Measurements from ENCODE around the gene IRGC. TPM values are rescaled to one million over a fixed set of nuclear protein-coding genes. Genes with fewer than 3 reads are reported as not detected.

Gene IRGC
- total RNA-seq, 1 donor from 2014 or later = not detected

GRCh38 chr19:43723588-43723987 lies 7.7 kb downstream of the IRGC start:
- DNase-seq (ENCODE audit: low read depth) = no peak

GRCh38 chr19:43724896-43725295 lies 9.0 kb downstream of the IRGC start:
- no peak for DNase-seq (ENCODE audit: low read depth)

GRCh38 chr19:43725468-43725867 lies 9.6 kb downstream of the IRGC start:
- DNase-seq (ENCODE audit: low read depth) = no peak

GRCh38 chr19:43726736-43727592 lies 11.1 kb downstream of the IRGC start:
- no peak for DNase-seq (ENCODE audit: low read depth)

GRCh38 chr19:43727593-43727853 lies 11.6 kb downstream of the IRGC start:
- no peak for DNase-seq (ENCODE audit: low read depth)

GRCh38 chr19:43729919-43730318 lies 14.0 kb downstream of the IRGC start:
- no peak for DNase-seq (ENCODE audit: low read depth)

GRCh38 chr19:43731346-43731745 lies 15.5 kb downstream of the IRGC start:
- DNase-seq (ENCODE audit: low read depth) = no peak

GRCh38 chr19:43731846-43732245 lies 16.0 kb downstream of the IRGC start:
- DNase-seq (ENCODE audit: low read depth) = no peak

GRCh38 chr19:43735013-43735412 lies 19.1 kb downstream of the IRGC start:
- DNase-seq (ENCODE audit: low read depth) = no peak

GRCh38 chr19:43735957-43736356 lies 20.1 kb downstream of the IRGC start:
- no peak for DNase-seq (ENCODE audit: low read depth)

GRCh38 chr19:43738780-43739211 lies 22.9 kb downstream of the IRGC start:
- DNase-seq (ENCODE audit: low read depth) = no peak

- DNase-seq (ENCODE audit: low read depth) = no peak
Measured at GRCh38 chr19:43739439-43740235, 23.8 kb downstream of the IRGC start.

- no peak for DNase-seq (ENCODE audit: low read depth)
Measured at GRCh38 chr19:43741075-43741825, 25.4 kb downstream of the IRGC start.

GRCh38 chr19:43743059-43743458 lies 27.2 kb downstream of the IRGC start:
- DNase-seq (ENCODE audit: low read depth) = no peak

- DNase-seq (ENCODE audit: low read depth) = no peak
Measured at GRCh38 chr19:43747557-43748204, 31.8 kb downstream of the IRGC start.

- no peak for DNase-seq (ENCODE audit: low read depth)
Measured at GRCh38 chr19:43748205-43748594, 32.3 kb downstream of the IRGC start.

- no peak for DNase-seq (ENCODE audit: low read depth)
Measured at GRCh38 chr19:43748685-43749084, 32.8 kb downstream of the IRGC start.

GRCh38 chr19:43749152-43749551 lies 33.3 kb downstream of the IRGC start:
- no peak for DNase-seq (ENCODE audit: low read depth)

- no peak for DNase-seq (ENCODE audit: low read depth)
Measured at GRCh38 chr19:43749898-43750297, 34.0 kb downstream of the IRGC start.

GRCh38 chr19:43751466-43752220 lies 35.8 kb downstream of the IRGC start:
- DNase-seq (ENCODE audit: low read depth) = no peak

GRCh38 chr19:43752287-43752875 lies 36.5 kb downstream of the IRGC start:
- no peak for DNase-seq (ENCODE audit: low read depth)

Data from renal cortical epithelial cell (primary cell).